KMS-11 (cell line): ENCODE measurements around the gene TRAPPC2B.

ENCODE experiments used
- H2AFZ ChIP-seq: fragments of 200-600 bp; sonication (generic); 2 replicates; pipeline ENCODE4 v1.6.1; 2016; ENCODE audit warnings: antibody characterized with exemption, mixed run types, low read depth
- H3K27ac ChIP-seq: fragments of 200-600 bp; sonication (generic); 2 replicates; pipeline ENCODE4 v1.6.1; 2016; ENCODE audit warnings: mild to moderate bottlenecking, mixed run types
- H3K27me3 ChIP-seq: fragments of 200-600 bp; sonication (generic); 2 replicates; pipeline ENCODE4 v1.6.1; 2017; ENCODE audit warnings: mild to moderate bottlenecking, low read depth, mixed run types, moderate library complexity; ENCODE audit not compliant: insufficient read depth
- H3K36me3 ChIP-seq: fragments of 200-600 bp; sonication (generic); 2 replicates; pipeline ENCODE4 v1.6.1; 2017; ENCODE audit warnings: mild to moderate bottlenecking, mixed run types; ENCODE audit not compliant: insufficient read depth
- H3K4me1 ChIP-seq: fragments of 200-600 bp; sonication (generic); 2 replicates; pipeline ENCODE4 v1.6.1; 2016; ENCODE audit warnings: mild to moderate bottlenecking, low read depth, mixed run types; ENCODE audit not compliant: poor library complexity, severe bottlenecking
- H3K4me2 ChIP-seq: fragments of 200-600 bp; sonication (generic); 2 replicates; pipeline ENCODE4 v1.7.0; 2016; ENCODE audit warnings: mild to moderate bottlenecking, mixed run types
- H3K4me3 ChIP-seq: fragments of 200-600 bp; sonication (generic); IDR thresholded peaks from 2 replicates; pipeline ENCODE4 v1.6.1; 2017; ENCODE audit warnings: low read depth, low read length, mixed read lengths; ENCODE audit not compliant: insufficient read depth
- H3K79me2 ChIP-seq: fragments of 200-600 bp; sonication (generic); 2 replicates; pipeline ENCODE4 v1.6.1; 2016; ENCODE audit warnings: low read depth, mixed run types; ENCODE audit not compliant: insufficient read depth
- H3K9ac ChIP-seq: fragments of 200-600 bp; sonication (generic); 2 replicates; pipeline ENCODE4 v1.6.1; 2016; ENCODE audit warnings: mild to moderate bottlenecking, mixed run types
- H4K20me1 ChIP-seq: fragments of 200-600 bp; sonication (generic); 2 replicates; pipeline ENCODE4 v1.6.1; 2016; ENCODE audit warnings: mild to moderate bottlenecking, mixed run types; ENCODE audit not compliant: insufficient read depth
- CTCF ChIP-seq: fragments of 200-600 bp; sonication (generic); conservative IDR thresholded peaks from 2 replicates; pipeline ENCODE4 v1.6.1; 2017; ENCODE audit warnings: low read depth, mild to moderate bottlenecking, antibody characterized with exemption, low read length, moderate library complexity, mixed read lengths

TRAPPC2B gene

GRCh38 chr19:57362997-57363687 is at the start of gene TRAPPC2B, which contains the start of gene ZNF547:
Gene TRAPPC2B, plus strand, starts transcription at chr19:57363551. Its CDS starts 1,283 bp downstream, at chr19:57364834.
Gene ZNF547, plus strand, starts transcription at chr19:57363551. Its CDS starts 5,005 bp downstream, at chr19:57368556.
- Histone ChIP-seq H3K36me3 (no peaks in the 10 kb centered on the region), H3K4me1 (no peaks in the 10 kb centered on the region), H2AFZ (peak within 1 kb of the TSS; percentile 78), H4K20me1 (no peaks in the 10 kb centered on the region), H3K4me2 (peak within 1 kb of the TSS; percentile 56), H3K79me2 (0 out of 2 replicates have a peak, but pooled peaks cover 4% of the 10 kb centered on the region), H3K27me3 (no peaks in the 10 kb centered on the region), H3K27ac (peak within 1 kb of the TSS; percentile 58), H3K4me3 (no peak within 1 kb of the TSS), H3K9ac (peak within 1 kb of the TSS; percentile 47; the same call in 1 of the 2 replicates)
- no peak for TF ChIP-seq CTCF

GRCh38 chr19:57314146-57314545 is 49.2 kb upstream of the TRAPPC2B start:
- Histone ChIP-seq H3K4me3 (no peak overlapping the region), H3K27ac (no peak overlapping the region), H4K20me1 (no peaks in the 10 kb centered on the region), H3K4me1 (no peaks in the 10 kb centered on the region), H3K79me2 (no peaks in the 10 kb centered on the region), H3K9ac (no peak overlapping the region), H3K27me3 (no peaks in the 10 kb centered on the region), H2AFZ (no peak overlapping the region), H3K36me3 (no peaks in the 10 kb centered on the region), H3K4me2 (no peak overlapping the region)
- TF ChIP-seq CTCF = no peak

GRCh38 chr19:57317503-57317902 is 45.8 kb upstream of the TRAPPC2B start:
- Histone ChIP-seq H3K4me2 (no peak overlapping the region), H3K27ac (no peak overlapping the region), H3K27me3 (no peaks in the 10 kb centered on the region), H3K36me3 (no peaks in the 10 kb centered on the region), H4K20me1 (no peaks in the 10 kb centered on the region), H2AFZ (no peak overlapping the region), H3K9ac (no peak overlapping the region), H3K4me1 (no peaks in the 10 kb centered on the region), H3K79me2 (no peaks in the 10 kb centered on the region), H3K4me3 (no peak overlapping the region)
- TF ChIP-seq CTCF = no peak

GRCh38 chr19:57319869-57320179 is 43.5 kb upstream of the TRAPPC2B start:
- Histone ChIP-seq H3K4me2 (peak overlapping the region; percentile 11; the same call in 1 of the 2 replicates), H3K79me2 (no peaks in the 10 kb centered on the region), H3K27ac (peak overlapping the region; percentile 37; the same call in 1 of the 2 replicates), H3K4me1 (no peaks in the 10 kb centered on the region), H3K27me3 (no peaks in the 10 kb centered on the region), H3K4me3 (no peak overlapping the region), H3K36me3 (no peaks in the 10 kb centered on the region), H3K9ac (peak overlapping the region; percentile 29; the same call in 1 of the 2 replicates), H2AFZ (peak overlapping the region; percentile 76), H4K20me1 (no peaks in the 10 kb centered on the region)
- TF ChIP-seq CTCF = no peak
